GM21360 (cell line): ENCODE data around the gene ACTL6A.
"Not testable (repeated sequence)": the region's sequence is repeated elsewhere in the genome, so short reads cannot be mapped to it uniquely, and the experiment has no call there.

ENCODE experiments used
- ATAC-seq: cut with Tn5 transposase; IDR thresholded peaks from one replicate; pipeline ENCODE4 v1.9.1; 2021; ENCODE audit warnings: mild to moderate bottlenecking, moderate library complexity; ENCODE audit not compliant: unreplicated experiment

ACTL6A gene

GRCh38 chr3:179562591-179563270, at the start of gene ACTL6A:
Gene ACTL6A (plus strand): TSS chr3:179562926. CDS start chr3:179563093, 167 bp downstream.
- ATAC-seq: peak; percentile 94

GRCh38 chr3:179513862-179514261, 48.9 kb upstream of the ACTL6A start:
- ATAC-seq: no peak

- ATAC-seq: not testable (repeated sequence)
These were observed 46.1 kb upstream of the ACTL6A start for GRCh38 chr3:179516461-179517251.

GRCh38 chr3:179526482-179526881, 36.2 kb upstream of the ACTL6A start:
- no peak for ATAC-seq

- ATAC-seq: no peak
These were observed 35.7 kb upstream of the ACTL6A start for GRCh38 chr3:179526989-179527391.

- ATAC-seq: no peak
These were observed 34.0 kb upstream of the ACTL6A start for GRCh38 chr3:179528772-179529171.

GRCh38 chr3:179531576-179531975, 31.1 kb upstream of the ACTL6A start:
- ATAC-seq: no peak

GRCh38 chr3:179533274-179533673, 29.5 kb upstream of the ACTL6A start:
- ATAC-seq: no peak

- ATAC-seq: no peak
These were observed 26.5 kb upstream of the ACTL6A start for GRCh38 chr3:179536256-179536655.

- ATAC-seq: no peak
These were observed 21.6 kb upstream of the ACTL6A start for GRCh38 chr3:179541094-179541493.

- ATAC-seq: no peak
These were observed 21.1 kb upstream of the ACTL6A start for GRCh38 chr3:179541596-179541995.

GRCh38 chr3:179542375-179542774, 20.4 kb upstream of the ACTL6A start:
- no peak for ATAC-seq

- ATAC-seq: no peak
These were observed 17.6 kb upstream of the ACTL6A start for GRCh38 chr3:179544981-179545645.

GRCh38 chr3:179546814-179547241, 15.9 kb upstream of the ACTL6A start:
- no peak for ATAC-seq

- no peak for ATAC-seq
These were observed 11.2 kb upstream of the ACTL6A start for GRCh38 chr3:179551349-179552105.

GRCh38 chr3:179558742-179559364, 3.9 kb upstream of the ACTL6A start:
- no peak for ATAC-seq

- ATAC-seq: no peak
These were observed 1.9 kb upstream of the ACTL6A start for GRCh38 chr3:179560791-179561190.

GRCh38 chr3:179563271-179563783, 601 bp downstream of the ACTL6A start:
- peak; percentile 53 for ATAC-seq

- ATAC-seq: no peak
These were observed 2.8 kb downstream of the ACTL6A start for GRCh38 chr3:179565496-179565895.

- ATAC-seq: no peak
These were observed 18.3 kb downstream of the ACTL6A start for GRCh38 chr3:179580992-179581391.
